Uterus (tissue), 2 donors: ENCODE measurements around the gene TSPAN17.

ENCODE experiments used
- POLR2A ChIP-seq, 2 donors: fragments of 450-650 bp; IDR thresholded peaks; one replicate each; pipeline ENCODE4 v1.6.1; 2016; ENCODE audit warnings: antibody characterized with exemption in 2 of 2, mild to moderate bottlenecking in 1 of 2, moderate library complexity in 1 of 2
- TF ChIP-seq, protein P1 (sequence below), 4 experiments: fragments of 200-600 bp in 2 of 4; fragments of 450-650 bp in 2 of 4; sonication (generic) in 2 of 4; IDR thresholded peaks; one replicate each; pipeline ENCODE4 v1.5.1; 2016 to 2019; ENCODE audit warnings: antibody characterized with exemption in 4 of 4, mild to moderate bottlenecking in 2 of 4, moderate library complexity in 1 of 4

DNA sequence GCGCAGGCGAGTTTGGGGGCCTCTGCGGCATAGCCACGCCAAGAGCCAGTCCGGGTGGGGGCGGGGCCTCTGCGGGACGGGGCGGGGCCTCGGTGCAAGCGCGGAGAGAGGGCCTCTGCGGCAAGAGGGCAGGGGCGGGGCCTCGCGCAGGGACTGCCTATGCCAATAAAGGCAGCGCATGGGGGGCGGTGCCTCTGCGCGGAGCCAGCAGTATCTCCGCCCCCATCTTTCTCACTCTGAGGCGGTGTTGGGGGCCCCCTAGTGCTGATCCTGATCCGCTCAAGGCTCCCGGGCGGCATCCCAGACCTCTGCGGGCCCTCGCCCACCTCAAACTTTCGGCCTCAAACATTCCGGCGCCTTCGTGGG lies 28.1 kb upstream of the TSPAN17 start:
- TF ChIP-seq, protein P1, sequence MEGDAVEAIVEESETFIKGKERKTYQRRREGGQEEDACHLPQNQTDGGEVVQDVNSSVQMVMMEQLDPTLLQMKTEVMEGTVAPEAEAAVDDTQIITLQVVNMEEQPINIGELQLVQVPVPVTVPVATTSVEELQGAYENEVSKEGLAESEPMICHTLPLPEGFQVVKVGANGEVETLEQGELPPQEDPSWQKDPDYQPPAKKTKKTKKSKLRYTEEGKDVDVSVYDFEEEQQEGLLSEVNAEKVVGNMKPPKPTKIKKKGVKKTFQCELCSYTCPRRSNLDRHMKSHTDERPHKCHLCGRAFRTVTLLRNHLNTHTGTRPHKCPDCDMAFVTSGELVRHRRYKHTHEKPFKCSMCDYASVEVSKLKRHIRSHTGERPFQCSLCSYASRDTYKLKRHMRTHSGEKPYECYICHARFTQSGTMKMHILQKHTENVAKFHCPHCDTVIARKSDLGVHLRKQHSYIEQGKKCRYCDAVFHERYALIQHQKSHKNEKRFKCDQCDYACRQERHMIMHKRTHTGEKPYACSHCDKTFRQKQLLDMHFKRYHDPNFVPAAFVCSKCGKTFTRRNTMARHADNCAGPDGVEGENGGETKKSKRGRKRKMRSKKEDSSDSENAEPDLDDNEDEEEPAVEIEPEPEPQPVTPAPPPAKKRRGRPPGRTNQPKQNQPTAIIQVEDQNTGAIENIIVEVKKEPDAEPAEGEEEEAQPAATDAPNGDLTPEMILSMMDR (IDR thresholded peaks at IDR 0.05), result no peak
- no peak for TF ChIP-seq POLR2A (IDR thresholded peaks at IDR 0.05)
